Progenitor cell of endocrine pancreas (in vitro differentiated cells): Measurements from ENCODE around the gene HTATSF1. TPM values are rescaled to one million over a fixed set of nuclear protein-coding genes. Genes with fewer than 3 reads are reported as not detected.

Experiments used
- DNase-seq: peaks from one replicate; pipeline ENCODE4 v3.0.0; 2021; ENCODE audit warnings: low spot score; ENCODE audit not compliant: unreplicated experiment
- H3K27ac Mint-ChIP-seq: 2 replicates; pipeline ENCODE4 v1.8.0; 2021; ENCODE audit warnings: mild to moderate bottlenecking, moderate library complexity, mixed read lengths
- H3K27me3 Mint-ChIP-seq: 2 replicates; pipeline ENCODE4 v1.8.0; 2021; ENCODE audit warnings: mixed read lengths
- H3K36me3 Mint-ChIP-seq: 2 replicates; pipeline ENCODE4 v1.8.0; 2022; ENCODE audit warnings: mixed read lengths; ENCODE audit not compliant: insufficient read depth
- H3K4me1 Mint-ChIP-seq: 2 replicates; pipeline ENCODE4 v1.8.0; 2021; ENCODE audit warnings: low read depth, mixed read lengths
- H3K4me3 Mint-ChIP-seq: 2 replicates; pipeline ENCODE4 v1.8.0; 2021; ENCODE audit warnings: low read depth, mild to moderate bottlenecking, moderate library complexity, mixed read lengths
- H3K9me3 Mint-ChIP-seq: 2 replicates; pipeline ENCODE4 v1.8.0; 2021; ENCODE audit warnings: low read depth, mixed read lengths
- CTCF ChIP-seq: fragments of 200-600 bp; sonication (generic); IDR thresholded peaks from one replicate; pipeline ENCODE4 v1.5.0; 2021; ENCODE audit warnings: antibody characterized with exemption, mild to moderate bottlenecking; ENCODE audit not compliant: unreplicated experiment
- total RNA-seq: library from RNA; stranded (reverse); gene quantifications from 2 replicates; pipeline ENCODE4 v1.2.1, GENCODE V29; 2021

HTATSF1 gene
- total RNA-seq, 1 donor from 2014 or later = 60.4 TPM

GRCh38 chrX:136538811-136539210 is 41.4 kb downstream of the HTATSF1 start:
- Mint-ChIP-seq H3K36me3 (no peaks in the 10 kb centered on the region), H3K4me3 (no peak overlapping the region), H3K4me1 (peaks cover 6% of the 10 kb centered on the region), H3K9me3 (peaks cover 37% of the 10 kb centered on the region), H3K27me3 (no peaks in the 10 kb centered on the region), H3K27ac (no peak overlapping the region)
- no peak for DNase-seq
- no peak for TF ChIP-seq CTCF

GRCh38 chrX:136540226-136540625 is 42.8 kb downstream of the HTATSF1 start:
- H3K9me3 Mint-ChIP-seq = peaks cover 33% of the 10 kb centered on the region
- no peak for DNase-seq
- no peak overlapping the region for H3K4me3 Mint-ChIP-seq
- H3K36me3 Mint-ChIP-seq = no peaks in the 10 kb centered on the region
- TF ChIP-seq CTCF = no peak
- H3K27ac Mint-ChIP-seq = no peak overlapping the region
- no peaks in the 10 kb centered on the region for H3K27me3 Mint-ChIP-seq
- peaks cover 6% of the 10 kb centered on the region for H3K4me1 Mint-ChIP-seq

GRCh38 chrX:136541294-136541693 is 43.9 kb downstream of the HTATSF1 start:
- no peak for DNase-seq

GRCh38 chrX:136542281-136542680 is 44.9 kb downstream of the HTATSF1 start:
- no peak for TF ChIP-seq CTCF
- DNase-seq = no peak
- peaks cover 6% of the 10 kb centered on the region for H3K4me1 Mint-ChIP-seq
- no peak overlapping the region for H3K4me3 Mint-ChIP-seq
- H3K27ac Mint-ChIP-seq = no peak overlapping the region
- peaks cover 32% of the 10 kb centered on the region for H3K9me3 Mint-ChIP-seq
- no peaks in the 10 kb centered on the region for H3K36me3 Mint-ChIP-seq
- H3K27me3 Mint-ChIP-seq = no peaks in the 10 kb centered on the region

More at GRCh38 chrX:136541294-136541693, 43.9 kb downstream of the HTATSF1 start:
- H3K4me3 Mint-ChIP-seq = no peak overlapping the region
- H3K4me1 Mint-ChIP-seq = peaks cover 6% of the 10 kb centered on the region
- no peak overlapping the region for H3K27ac Mint-ChIP-seq
- TF ChIP-seq CTCF = no peak
- H3K9me3 Mint-ChIP-seq = peaks cover 36% of the 10 kb centered on the region
- H3K36me3 Mint-ChIP-seq = no peaks in the 10 kb centered on the region
- H3K27me3 Mint-ChIP-seq = no peaks in the 10 kb centered on the region

- TF ChIP-seq CTCF = no peak
- Mint-ChIP-seq H3K9me3 (peaks cover 14% of the 10 kb centered on the region), H3K4me3 (no peak overlapping the region), H3K27ac (no peak overlapping the region), H3K36me3 (no peaks in the 10 kb centered on the region), H3K27me3 (no peaks in the 10 kb centered on the region), H3K4me1 (peaks cover 2% of the 10 kb centered on the region)
- no peak for DNase-seq
Measured at GRCh38 chrX:136546371-136546781, 49.0 kb downstream of the HTATSF1 start.
